Hematopoietic multipotent progenitor cell treated with erythropoietin and hydrocortisone succinate and interleukin-3 and kit ligand, for 17 days (in vitro differentiated cells): Measurements from ENCODE around the gene TLK1.
"Not testable (repeated sequence)": the region's sequence is repeated elsewhere in the genome, so short reads cannot be mapped to it uniquely, and the experiment has no call there.

ENCODE experiments used
- DNase-seq: peaks from one replicate; pipeline ENCODE4 v3.0.0-alpha.2; 2015; ENCODE audit warnings: low spot score

Gene TLK1

DNA sequence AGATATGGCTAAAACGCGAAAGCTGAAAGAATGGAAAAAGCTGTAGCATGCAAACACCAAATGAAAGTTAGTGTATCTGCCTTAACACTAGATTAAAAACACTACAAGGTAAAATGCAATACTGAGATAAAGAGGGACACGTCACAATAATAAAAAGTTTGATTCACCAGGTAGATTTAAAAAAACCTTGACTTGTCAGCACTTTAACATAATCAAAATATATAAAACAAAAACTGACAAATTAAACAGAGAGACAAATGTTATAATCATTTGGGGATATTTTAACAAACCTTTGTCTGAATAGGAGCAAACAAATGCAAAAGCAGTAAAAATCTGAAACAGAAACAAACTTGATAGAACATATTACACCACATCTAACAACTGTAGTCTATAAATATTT lies 18.3 kb downstream of the TLK1 start:
- DNase-seq: no peak

DNA sequence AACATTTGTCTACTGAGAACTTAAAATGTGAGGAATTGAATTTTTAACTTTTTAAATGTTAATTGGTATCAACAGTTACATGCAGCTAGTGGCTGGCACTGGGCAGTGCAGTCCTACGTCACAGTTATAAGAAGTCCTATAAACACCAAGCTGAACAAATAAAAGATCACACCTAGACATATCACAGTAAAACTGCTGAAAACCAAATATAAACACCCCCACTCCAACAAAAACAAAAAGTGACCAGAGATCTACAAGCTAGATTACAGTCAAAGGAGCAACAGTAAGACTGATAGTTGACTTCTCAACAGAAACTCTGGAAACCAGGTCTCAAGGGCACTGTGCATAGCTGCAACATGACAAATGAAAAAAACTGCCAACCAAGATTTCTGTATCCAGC lies 19.4 kb downstream of the TLK1 start:
- no peak for DNase-seq

- DNase-seq: no peak
Measured at GRCh38 chr2:171139860-171140259, 20.8 kb downstream of the TLK1 start.

- DNase-seq: no peak
Measured at GRCh38 chr2:171136024-171136423, 24.7 kb downstream of the TLK1 start.

- DNase-seq: no peak
Measured at GRCh38 chr2:171134624-171135230, 26.0 kb downstream of the TLK1 start.

- DNase-seq: no peak
Measured at GRCh38 chr2:171132086-171132485, 28.6 kb downstream of the TLK1 start.

- no peak for DNase-seq
Measured at GRCh38 chr2:171128461-171128860, 32.2 kb downstream of the TLK1 start.

- DNase-seq: no peak
Measured at GRCh38 chr2:171124541-171124940, 36.2 kb downstream of the TLK1 start.

GRCh38 chr2:171109571-171109970 lies 51.1 kb downstream of the TLK1 start:
- DNase-seq: no peak

DNA sequence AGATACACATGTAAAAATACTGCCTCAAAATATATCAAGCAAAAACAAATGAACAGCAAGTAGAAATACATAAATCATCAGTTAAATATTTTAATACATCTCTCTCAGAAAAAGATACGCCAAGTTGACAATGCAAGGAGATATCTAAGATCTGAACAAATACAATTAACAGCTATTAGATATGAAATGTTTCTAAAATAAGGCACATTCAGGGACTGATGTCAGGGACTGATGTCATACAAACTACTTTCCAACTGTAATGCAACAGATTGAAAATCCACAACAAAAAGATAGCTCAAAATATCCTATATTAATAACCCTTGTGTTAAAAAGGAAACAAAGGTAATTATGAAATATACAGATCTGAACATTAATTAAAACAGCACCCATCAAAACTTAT lies 51.7 kb downstream of the TLK1 start:
- DNase-seq: no peak

- DNase-seq: no peak
Measured at GRCh38 chr2:171107803-171108202, 52.9 kb downstream of the TLK1 start.

DNA sequence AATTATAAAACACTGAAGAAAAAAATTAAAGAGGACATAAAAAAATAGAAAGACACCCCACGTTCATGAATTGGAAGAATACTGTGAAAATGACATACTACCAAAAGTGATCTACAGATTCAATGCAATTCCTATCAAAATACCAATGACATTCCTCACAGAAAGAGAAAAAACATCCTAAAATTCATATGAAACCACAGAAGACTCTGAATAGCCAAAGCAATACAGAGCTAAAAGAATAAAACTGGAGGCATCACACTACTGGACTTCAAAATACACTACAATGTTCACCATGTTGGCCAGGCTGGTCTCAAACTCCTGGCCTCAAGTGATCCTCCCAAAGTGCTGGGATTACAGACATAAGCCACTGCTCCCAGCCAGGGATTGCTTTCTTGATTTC lies 56.3 kb downstream of the TLK1 start:
- DNase-seq: no peak

- DNase-seq: no peak
Measured at GRCh38 chr2:171102802-171103201, 57.9 kb downstream of the TLK1 start.

- DNase-seq: no peak
Measured at GRCh38 chr2:171100370-171100769, 60.3 kb downstream of the TLK1 start.

GRCh38 chr2:171098607-171099006 lies 62.1 kb downstream of the TLK1 start:
- no peak for DNase-seq

GRCh38 chr2:171095014-171095582 lies 65.6 kb downstream of the TLK1 start:
- no peak for DNase-seq

- DNase-seq: not testable (repeated sequence)
Measured at GRCh38 chr2:171091517-171091916, 69.2 kb downstream of the TLK1 start.

DNA sequence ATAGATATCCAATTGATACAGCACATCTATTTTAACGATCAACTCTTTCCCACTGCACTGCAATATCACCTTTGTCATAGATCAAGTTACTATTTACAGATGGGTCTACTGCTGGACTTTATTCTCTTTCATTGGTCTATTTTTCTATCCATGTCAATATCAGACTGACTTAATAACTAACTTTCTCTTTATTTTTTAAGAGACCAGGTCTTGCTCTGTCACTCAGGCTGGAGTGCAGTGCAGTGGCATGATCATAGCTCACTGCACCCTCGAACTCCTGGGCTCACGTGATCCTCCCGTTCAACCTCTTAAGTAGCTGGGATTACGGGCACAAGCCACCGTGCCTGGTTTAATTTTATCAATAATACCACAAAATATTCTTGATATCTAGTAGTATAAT lies 71.2 kb downstream of the TLK1 start:
- no peak for DNase-seq

GRCh38 chr2:171088057-171088834 lies 72.4 kb downstream of the TLK1 start:
- DNase-seq: no peak

DNA sequence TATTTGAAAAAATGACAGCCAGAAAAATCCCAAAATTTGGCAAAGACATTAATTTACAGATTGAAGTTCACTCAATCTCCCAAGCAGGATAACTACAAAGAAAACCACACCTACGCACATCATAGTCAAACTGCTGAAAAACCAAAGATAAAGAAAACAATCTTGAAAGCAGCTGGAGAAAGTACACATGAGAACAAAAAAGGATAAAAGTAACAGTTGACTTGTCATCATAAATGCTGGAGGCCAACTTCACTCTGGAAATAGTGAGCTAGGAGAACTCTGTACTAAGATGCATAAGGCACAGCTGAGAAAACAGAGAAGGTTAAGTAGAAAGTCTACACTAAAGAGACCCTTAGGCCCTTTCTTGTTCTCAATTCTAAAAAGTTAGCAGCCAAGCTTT lies 73.1 kb downstream of the TLK1 start:
- DNase-seq: no peak

DNA sequence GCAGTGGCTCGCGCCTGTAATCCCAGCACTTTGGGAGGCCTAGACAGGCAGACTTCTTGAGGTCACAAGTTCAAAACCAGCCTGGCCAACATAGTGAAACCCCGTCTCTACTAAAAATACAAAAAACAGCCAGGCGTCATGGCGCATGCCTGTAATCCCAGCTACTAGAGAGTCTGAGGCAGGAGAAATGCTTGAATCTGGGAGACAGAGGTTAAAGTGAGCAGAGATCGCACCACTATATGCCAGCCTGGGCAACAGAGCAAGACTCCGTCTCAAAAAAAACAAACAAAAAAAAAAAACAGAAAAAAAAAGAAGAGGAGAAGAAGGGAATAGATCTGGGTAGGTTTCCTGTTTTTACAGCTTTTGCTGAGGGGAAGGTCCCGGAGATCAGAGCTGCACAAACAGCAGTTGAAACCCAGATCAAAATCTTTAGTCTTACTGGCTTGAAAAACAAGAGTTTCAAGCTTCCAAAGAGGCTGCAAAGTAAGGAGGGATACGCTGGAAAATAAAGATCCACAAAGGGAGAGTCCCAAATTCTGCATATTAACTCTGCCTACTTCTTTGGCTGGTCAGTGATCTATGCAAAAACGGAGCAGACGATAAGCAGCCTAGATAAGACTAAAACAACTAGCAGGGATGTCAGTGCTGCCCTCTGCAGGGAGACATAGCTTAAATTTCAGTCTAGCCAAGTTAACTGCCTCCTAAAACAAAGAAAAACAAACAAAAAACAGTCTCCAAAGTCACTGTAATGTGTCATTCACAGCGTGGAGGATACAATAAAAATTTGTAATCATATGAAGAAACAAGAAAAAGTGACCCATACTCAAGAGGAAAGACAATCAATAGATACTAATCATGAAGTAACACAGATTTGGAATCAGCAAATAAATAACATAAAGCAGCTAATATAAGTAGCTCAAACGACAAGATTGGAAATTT lies 74.1 kb downstream of the TLK1 start:
- peak; percentile 48 for DNase-seq

GRCh38 chr2:171084128-171084527 lies 76.6 kb downstream of the TLK1 start:
- DNase-seq: no peak
